NOMO-1 treated with dmso at 0.1 percent for 144 hours (cell line): ENCODE results near the gene MEAK7.
A peak's percentile ranks its signal among the peaks of the same experiment; 100 is the strongest.

Source experiments
- DNase-seq: peaks from one replicate; lab custom pipeline; 2025; ENCODE audit not compliant: unreplicated experiment; lab: John Stamatoyannopoulos, UW

Gene MEAK7

DNA sequence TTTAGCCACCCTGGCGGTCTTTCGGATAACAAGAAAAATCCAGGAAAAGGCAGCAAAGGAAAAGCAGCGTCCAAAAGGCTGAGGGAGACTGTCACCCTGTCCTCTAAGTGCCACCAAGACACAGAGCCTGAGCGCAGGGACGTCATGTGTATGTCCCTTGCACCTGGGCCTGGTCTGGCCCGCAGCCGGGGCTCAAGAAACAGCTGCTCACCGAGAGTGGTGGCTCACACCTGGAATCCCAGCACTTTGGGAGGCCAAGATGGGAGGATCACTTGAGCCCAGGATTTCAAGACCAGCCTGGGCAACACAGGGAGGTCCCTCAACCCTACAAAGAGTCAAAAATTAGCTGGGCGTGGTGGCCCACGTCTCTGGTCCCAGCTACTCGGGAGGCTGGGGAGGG, 9.2 kb upstream of the MEAK7 start:
- DNase-seq, result no peak

DNA sequence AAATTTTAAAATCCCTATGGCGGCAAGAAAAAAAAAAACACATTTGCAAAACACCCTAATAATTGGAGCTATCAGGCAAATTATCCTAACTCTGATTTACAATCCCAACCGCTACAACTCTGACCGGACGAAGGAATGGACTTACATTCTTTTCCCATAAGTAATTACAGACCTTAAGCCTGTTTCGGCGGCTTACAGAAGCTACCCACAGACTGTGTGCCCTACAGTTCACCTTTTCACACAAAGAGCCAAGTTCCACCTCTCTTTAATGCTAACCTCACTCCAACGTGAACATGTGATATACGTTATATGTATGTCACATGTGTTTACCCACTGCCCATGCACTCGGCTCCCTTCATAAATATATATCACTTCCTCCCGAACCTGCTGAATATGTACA, 8.7 kb upstream of the MEAK7 start:
- DNase-seq, result no peak

DNA sequence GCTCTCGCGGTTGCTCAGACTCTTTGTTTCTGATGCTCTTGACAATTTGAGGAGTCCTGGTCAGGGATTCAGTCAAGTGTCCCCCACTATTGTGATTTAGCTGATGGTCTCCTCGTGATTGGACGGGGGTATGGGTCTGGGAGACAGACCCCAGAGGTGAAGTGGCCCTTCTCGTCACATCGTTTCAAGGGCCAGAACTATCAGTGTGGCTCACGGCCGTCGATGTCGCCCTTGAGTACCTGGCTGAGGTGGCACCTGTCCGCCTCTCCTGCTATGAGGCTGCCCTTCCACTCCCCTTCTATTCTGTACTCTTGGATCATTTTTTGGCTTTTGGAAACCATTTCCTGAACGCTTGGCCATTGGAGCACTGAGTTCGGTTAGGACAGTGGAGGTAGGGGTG, 7.4 kb upstream of the MEAK7 start:
- no peak for DNase-seq

DNA sequence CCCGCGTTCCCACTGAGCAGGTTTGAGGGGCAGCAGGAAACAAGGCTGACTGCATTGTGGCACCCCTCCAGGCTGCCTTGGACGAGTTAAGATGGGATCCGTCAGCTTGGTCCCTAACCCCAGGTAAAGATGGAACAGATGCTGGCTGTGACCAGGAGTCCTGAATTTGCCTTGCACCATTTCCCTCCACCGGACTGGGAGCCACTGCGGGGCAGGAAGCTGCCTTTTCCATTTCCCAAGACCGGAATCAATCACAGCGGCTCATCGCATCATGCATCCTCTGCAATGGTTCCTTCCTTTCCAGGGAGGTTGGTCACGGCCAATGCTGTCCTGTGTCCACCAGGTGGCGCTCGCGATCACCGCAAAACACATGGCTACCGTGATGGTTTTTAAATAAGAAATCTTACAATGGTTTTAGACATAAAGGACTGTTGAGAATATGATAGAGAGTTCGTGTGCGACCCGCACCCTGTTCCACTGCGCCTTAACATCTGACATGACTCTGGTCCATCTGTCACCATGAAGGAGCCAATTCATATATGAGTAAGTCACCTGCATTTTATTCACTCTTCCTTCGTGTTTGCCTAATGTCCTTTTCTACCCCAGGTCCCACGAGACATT, 6.8 kb upstream of the MEAK7 start:
- DNase-seq, result peak; percentile 31

DNA sequence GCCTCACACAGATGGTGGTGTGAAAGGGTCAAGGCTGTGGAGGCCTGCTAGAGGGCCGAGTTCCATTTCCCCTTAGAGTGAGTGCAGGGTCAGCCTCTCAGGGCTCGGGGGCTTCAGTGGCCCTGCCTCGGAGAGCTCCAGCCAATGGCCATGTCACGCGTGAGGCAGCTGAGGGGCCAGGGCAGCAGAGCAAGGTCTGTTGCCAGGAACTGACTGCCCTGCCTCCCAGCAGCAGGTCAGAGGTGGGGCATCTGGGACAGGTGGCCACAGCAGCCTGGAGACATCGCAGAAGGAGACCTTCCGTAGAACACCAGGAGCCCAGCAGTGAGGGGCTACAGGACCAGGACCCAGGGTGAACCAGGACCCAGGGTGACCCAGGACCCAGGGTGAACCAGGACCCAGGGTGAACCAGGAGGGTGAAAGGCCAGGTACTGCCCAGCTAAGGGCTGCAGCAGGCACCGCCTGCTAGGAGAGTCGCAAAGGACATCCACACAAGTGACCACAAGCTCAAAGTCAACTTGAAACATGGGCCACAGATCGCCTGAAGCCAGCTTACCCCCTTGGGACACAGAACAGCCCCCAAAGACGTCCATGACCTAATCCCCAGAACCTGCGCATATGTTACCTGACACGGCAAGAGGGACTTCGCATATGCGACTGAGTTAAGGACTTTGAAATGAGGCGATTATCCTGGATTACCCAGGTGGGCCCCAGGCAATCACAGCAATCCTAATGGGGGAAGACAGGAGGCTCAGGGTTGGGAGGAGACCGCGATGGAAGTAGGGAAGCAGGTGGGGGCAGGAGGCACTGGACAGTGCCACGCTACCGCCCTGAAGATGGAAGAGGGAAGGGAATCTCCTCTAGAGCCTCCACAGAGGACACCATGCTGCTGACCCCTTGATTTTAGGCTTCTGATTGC, 4.8 kb upstream of the MEAK7 start:
- DNase-seq, result no peak

DNA sequence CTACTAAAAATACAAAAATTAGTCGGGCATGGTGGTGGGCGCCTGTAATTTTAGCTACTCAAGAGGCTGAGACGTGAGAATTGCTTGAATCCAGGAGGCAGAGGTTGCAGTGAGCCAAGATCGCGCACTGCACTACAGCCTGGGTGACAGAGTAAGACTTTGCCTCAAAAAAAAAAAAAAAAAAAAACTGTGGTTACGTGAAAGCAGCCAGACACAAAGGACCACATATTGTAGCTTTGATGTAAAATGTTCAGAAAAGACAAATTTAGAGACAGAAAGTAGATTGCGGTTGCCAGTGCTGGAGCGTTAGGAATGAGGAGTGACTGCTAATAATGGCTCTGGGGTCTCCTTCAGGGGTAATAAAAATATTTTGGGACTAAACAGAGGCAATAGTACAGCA, 4.0 kb upstream of the MEAK7 start:
- no peak for DNase-seq

DNA sequence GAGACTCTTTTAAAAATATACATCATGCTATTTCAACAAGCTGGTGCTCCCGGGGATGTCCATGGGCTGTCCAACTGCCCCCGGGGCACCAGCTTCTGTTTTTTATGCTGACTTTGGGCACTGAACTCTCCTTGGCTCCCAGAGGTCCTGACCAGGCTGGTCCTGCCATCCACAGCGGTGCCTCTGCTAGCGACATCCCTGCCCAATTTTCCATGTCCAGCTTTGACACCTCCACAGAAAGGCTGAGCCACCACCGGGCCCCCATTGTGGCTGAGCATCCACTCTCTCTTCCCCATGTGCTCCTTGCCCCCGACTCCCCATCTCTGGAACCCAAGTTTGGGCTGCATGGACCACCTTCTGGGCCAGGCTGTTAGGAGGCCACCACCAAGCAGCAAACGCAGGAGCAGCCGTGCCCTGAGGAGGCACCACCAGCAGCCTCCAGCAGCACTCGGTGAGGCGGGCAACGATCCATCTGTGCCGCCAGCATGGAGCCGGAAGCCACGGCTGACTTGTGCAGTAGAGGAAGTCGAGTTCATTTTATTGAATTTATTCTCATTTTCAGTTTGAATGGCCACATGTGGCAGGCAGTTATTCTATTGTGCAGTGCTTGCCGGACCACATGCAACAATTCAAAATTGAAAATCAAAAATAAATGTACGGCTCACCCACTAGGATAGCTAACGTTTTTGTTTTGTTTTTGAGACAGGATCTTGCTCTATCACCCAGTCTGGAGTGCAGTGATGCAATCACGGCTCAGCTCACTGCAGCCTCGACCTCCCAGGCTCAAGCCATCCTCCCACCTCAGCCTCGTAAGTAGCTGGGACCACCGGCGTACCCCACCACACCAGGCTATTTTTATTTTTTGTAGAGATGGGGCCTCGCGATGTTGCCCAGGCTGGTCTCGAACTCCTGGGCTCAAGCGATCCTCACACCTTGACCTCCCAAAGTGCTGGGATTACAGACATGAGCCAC, 2.8 kb upstream of the MEAK7 start:
- no peak for DNase-seq

DNA sequence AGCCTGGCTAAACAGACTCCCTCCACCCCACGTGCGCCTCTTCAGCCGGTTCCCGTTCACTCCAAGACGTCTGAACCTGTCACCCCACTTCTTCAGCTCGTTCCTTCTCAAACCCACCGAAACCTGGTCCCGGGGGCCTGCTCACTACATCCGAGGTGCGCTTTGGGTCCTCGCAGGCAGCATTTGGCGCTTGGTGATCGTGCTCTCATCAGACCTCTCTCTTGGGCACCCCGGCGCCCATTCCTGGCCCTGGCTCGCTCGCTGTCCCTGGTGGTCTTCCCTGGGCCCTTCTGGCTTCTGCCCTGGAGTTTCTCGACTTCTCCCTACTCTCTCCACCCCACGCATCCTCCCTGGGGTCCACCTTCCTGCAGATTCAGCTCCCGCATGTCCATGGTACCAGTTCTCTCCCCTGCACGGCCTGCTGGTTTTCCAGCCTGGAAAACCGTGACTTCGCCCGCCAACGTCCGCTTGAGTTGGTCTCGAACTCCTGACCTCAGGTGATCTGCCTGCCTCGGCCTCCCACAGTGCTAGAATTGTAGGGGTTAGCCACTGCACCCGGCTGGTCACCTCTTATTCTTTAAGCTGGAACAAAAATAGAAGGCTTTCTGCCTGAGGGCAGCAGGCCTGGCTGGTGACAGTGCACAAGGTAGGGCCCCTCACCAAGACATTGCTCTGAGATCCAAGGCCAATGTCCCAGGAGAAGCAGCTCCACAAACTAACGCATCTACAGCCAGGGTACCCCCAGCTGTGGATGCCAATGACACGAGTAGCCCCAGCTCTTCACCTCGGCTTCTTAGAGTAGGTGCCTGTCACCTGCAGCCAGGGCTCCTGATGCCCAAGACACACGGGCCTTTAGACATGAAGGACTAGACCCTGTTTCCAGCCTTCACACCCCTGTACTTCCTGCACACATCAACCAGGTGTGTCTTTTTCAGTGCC, 1.1 kb upstream of the MEAK7 start:
- DNase-seq, result no peak

DNA sequence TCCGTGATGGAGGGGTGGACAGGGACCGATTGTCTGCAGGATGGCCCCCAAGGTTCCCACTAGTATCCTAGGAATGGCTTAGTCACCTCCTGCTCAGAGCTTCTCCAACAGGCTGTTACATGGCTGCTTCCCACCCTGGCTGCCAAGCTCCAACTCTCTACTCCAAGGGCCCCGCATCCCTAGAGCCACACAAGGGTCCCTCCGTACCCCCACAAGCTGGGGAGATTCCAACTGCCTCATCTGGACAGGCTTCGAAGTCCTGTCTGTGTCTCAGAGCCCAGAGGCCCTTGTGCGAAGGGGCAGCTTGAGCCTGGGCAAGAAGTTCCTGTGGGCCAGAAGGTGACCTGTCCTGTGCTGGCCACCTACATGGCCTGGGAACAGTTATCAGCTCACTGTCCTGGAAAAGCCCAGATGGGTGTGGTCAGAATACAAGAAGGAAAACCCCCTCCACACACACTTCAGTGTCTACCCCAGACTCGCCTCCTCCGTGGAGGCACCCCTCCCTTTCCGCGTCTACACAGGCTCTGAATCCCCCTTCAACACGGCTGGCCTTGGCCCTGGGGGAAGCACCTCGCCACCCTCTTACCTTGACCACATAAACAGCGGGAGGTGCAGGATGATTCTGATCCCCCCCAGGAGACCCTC, 586 bp downstream of the MEAK7 start:
- no peak for DNase-seq

DNA sequence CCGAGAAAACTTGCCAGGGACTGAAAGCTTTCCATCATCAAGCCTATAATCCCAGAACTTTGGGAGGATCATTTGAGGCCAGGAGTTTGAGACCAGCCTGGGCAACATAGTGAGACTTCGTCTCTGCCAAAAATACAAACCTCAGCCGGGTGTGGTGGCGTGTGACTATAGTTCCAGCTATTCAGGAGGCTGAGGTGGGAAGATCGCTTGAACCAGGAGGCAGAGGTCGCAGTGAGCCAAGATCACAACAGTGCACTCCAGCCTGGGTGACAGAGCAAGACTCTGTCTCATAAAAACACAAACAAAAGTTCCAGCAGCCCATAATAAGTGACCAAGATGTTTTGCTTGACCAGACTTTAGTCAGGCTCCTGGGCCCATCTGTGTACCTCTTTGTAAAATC, 1.9 kb downstream of the MEAK7 start:
- no peak for DNase-seq

DNA sequence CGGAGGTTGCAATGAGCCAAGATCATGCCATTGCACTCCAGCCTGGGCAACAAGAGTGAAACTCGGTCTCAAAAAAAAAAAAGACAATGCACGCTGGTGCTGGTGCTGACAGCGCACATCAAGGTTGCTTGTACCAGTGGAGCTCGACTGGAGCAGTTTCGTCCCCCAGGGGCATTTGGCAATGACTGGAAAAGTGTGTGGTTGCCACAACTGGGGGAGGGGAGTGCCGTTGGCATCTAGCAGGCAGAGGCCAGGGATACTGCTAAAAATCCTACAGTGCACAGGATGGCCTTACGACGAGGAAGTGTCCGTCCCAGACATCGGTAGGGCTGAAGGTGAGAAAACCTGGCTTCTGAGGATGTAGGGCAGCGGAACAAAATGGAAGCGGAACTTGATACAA, 2.4 kb downstream of the MEAK7 start:
- no peak for DNase-seq

DNA sequence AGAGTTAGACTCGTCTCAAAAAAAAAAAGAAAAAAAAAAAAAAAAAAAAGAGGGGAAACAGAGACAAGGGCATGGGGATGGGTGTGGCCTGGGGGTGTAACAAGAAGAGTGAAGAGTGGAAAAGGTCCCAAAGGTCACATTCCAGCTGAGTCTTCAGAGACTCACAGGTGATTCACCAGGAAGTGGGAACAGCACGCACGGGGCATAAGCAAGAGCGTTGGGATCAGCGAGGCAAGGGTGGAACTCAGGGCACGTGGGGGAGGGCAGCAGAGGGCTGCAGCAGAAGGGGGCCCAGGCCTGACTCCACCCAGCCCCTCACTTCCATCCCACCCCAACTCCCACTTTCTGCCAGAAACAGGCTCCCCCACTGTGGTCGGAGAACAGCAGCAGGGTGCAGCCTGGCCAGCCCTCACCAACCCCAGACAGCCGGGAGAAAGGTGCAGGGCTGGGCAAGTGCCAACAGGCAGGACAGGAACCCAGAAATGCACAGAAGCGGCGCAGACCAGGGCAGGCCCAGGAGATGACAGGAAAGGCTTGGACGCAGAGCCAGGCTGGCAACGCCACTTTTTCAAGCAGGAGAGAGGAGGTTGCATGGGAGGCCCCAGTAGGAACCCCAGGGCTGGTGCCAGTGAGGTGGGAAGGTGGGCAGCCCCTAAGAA, 3.3 kb downstream of the MEAK7 start:
- DNase-seq, result no peak

DNA sequence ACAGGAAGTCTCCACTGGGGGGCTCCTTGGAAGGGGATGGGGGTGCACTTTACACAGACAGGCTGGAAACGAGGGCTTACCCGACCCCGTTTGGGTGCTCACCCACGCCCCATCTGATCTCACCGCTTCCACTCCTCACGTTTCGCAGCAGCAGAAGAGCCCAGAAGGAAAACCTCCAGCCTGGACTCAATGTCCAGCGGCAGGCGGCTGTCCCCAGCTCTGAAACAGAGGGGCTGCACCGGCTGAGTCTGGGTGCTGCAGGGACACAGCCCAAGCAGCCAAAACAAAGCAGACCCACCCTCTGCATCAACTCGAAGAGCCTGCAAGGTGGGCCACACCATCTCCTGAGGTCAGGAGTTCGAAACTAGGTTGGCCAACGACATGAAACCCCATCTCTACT, 3.9 kb downstream of the MEAK7 start:
- DNase-seq, result no peak

DNA sequence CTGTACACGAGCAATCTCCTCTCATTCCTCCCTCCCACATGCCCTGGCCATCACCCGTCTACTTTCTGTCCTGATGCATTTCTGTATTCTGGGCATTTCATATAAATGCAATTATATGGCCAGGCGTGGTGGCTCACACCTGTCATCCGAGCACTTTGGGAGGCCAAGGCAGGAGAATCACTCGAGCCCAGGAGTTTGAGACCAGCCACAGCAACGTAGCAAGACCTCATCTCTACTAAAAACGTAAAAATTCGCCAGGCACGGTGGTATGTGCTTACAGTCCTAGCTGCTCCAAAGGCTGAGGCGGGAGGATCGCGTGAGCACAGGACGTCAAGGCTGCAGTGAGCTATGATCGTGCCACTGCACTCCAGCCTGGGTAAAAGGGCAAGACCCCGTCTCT, 4.8 kb downstream of the MEAK7 start:
- no peak for DNase-seq

DNA sequence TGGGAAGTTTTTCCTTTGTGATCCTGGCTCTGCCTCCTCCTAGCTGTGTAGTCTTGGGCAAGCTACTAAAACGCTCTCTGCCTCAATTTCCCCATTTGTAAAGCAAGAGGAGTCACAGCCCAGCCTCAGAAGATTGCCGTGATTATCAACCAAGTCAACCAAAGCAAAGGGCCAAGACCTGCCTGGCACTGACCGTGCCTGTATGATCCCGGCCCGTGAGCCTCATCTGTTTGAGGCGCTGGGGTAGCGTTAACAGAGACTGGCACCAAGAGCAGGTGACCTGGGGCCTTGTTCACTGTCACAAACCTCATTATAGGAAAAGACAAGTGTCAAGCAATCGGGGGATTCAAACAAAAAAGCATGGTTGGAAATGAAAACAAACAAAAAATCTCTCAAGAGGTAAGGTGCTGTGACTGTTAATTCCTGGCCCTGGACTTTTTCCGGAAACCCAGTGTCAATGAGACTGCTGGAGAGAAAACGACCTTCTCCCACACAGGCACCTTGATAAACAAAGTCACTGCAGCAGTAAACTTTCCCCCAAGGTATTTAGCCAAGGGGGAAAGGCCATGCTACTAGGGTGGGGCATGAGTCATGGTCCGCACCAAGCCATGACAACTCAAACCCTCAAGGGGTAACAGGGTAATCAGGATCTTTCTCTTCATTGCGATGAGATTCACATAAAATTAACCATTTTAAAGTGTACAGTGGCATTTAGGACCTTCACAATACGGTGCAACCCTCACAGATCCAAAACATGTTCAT, 5.4 kb downstream of the MEAK7 start:
- no peak for DNase-seq

DNA sequence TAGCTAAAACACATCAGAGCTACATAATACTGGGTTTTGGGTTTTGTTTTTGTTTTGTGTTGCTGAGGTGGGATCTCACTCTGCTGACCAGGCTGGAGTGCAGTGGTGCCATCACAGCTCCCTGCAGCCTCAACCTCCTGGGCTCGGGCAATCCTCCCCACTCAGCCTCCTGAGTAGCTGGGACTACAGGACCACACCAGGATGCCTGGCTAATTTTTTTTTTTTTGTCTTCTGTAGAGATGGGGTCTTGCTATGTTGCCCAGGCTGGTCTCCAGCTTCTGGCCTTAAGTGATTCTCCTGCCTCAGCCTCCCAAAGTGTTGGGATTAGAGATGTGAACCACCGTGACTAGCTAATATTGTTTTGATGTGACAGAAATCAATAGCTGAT, 6.2 kb downstream of the MEAK7 start:
- no peak for DNase-seq

DNA sequence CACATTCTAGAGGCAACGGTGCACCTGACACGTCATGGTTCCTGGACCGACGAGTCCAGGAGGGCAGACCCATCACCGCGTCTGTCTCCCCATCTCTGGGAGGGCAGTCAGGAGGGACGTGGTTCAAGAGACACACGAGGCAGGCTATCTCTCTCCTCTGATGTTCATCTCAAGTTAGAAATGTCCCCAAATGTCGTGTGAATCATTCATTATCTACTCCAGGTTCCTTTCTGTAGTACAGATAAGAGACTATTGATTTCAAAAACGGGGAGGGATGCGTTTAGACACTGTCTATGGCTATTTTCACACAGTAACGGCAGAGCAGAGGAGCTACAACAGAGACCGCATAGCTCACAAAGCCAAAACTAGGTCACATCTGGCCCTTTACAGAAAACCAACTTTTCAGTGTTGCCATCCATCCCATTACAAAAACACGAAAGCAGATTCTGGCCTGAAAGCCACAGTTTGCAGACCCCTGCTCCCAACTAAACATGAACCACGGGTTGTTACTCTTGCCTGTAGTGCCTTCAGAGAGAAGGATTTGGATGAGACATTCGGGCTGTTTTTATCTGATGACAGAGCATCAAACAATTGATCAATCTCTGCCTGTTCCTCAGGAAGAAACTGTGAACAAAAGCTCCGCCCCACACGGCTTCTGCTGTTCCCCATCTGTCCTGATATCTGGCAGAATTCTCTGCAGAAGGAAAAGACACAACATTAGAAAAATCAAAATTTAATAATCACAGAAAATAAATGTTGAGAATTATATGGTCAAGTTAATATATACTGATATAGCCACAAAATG, 6.8 kb downstream of the MEAK7 start:
- no peak for DNase-seq

DNA sequence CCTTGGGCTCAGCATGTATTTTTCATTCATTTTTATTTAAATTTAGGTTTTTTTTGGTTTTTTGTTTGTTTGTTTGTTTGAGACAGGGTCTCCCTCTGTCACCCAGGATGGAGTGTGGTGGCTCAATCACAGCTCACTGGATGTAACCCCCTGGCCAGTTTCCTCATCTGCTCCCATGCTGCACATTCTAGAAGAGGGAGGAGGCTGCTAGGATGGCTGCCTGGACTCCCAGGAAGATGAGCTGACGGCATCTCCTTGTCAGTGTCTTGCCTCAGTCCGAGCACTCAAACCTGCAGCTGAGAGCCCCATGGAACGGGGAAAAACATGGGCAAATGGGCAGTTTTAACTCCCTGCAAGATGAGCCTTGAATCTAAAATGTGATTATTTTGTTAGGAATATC, 7.5 kb downstream of the MEAK7 start:
- DNase-seq, result no peak
